GM12872 (cell line): ENCODE measurements around the gene TBC1D9B.
A peak's percentile ranks its signal among the peaks of the same experiment; 100 is the strongest.

ENCODE experiments used
- TF ChIP-seq, protein P1 (sequence below): IDR thresholded peaks from 3 replicates; pipeline ENCODE4 v1.5.1; 2011; ENCODE audit warnings: low read depth, mild to moderate bottlenecking, low read length, moderate library complexity; ENCODE audit not compliant: insufficient read depth

The TBC1D9B gene

GRCh38 chr5:179858586-179859427 is 48.9 kb downstream of the TBC1D9B start, which contains the start of gene MRNIP:
Gene MRNIP (minus strand): TSS chr5:179858817. CDS start chr5:179858796, 21 bp downstream.
- TF ChIP-seq, protein P1, sequence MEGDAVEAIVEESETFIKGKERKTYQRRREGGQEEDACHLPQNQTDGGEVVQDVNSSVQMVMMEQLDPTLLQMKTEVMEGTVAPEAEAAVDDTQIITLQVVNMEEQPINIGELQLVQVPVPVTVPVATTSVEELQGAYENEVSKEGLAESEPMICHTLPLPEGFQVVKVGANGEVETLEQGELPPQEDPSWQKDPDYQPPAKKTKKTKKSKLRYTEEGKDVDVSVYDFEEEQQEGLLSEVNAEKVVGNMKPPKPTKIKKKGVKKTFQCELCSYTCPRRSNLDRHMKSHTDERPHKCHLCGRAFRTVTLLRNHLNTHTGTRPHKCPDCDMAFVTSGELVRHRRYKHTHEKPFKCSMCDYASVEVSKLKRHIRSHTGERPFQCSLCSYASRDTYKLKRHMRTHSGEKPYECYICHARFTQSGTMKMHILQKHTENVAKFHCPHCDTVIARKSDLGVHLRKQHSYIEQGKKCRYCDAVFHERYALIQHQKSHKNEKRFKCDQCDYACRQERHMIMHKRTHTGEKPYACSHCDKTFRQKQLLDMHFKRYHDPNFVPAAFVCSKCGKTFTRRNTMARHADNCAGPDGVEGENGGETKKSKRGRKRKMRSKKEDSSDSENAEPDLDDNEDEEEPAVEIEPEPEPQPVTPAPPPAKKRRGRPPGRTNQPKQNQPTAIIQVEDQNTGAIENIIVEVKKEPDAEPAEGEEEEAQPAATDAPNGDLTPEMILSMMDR: 0 out of 3 replicates have a peak, but pooled peaks have one; percentile 11

- TF ChIP-seq, protein P1: no peak
These were observed 49.5 kb downstream of the TBC1D9B start for GRCh38 chr5:179858241-179858585.

DNA sequence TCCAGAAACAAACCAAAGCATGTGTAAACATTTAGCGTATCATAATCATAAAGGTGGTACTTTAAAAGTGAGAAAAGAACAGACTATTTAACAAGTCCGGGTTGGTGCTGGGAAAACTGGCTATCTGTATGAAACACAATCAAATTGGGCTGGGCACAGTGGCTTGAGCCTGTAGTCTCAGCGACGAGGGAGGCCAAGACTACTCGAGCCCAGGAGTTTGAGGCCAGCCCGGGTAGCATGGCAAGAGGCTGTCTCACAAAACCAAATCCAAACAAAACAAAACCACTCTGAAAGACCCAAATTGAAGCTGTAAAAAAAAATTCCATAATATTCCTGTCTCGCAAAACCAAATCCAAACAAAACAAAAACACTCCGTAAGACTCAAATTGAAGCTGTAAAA is 53.3 kb downstream of the TBC1D9B start:
- TF ChIP-seq, protein P1: no peak

DNA sequence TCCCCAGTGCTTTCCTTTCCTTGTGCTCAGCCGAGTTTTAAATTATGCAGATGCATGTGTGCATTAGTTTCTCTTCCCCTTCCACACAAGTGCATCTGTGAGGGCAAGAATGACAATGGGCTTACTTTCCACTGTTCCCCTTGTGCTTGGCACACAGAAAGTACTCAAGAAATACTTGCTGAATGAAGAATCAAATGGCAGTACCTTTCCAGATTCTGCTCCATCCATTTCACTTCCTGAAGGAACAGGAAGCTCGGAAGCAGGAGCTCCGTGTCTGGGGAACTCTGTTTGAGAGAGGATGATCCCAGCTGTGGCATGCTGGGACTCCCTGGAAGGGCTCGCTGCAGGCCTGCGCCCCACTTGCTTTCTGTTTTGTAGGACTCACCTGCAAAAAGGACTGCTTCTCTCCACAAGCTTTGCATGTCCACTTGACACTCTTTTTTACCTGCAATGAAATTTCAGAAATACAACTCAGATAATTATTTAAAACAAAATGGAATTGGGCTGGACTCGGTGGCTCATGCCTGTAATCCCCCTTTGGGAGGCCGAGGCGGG is 54.6 kb downstream of the TBC1D9B start:
- TF ChIP-seq, protein P1: no peak

DNA sequence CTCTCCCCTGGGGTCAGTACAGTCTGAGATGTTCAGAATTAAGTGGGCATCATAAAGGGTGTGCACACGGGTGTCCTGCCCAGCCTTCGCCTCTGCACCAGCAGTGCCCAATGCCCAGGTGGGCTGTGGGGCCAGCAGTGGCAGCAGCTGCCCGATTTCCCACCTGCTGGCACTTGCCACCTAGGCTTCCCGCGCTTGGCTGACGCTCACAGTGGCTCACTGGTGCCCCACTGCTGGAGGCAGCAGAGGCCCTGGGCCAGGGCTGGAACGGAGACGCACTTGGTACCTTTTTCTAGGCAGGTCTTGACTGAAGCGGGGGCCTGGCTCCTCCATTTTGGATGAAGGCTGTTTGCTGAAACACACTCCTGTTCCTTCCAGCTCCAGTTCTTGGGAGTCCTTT is 66.1 kb downstream of the TBC1D9B start:
- TF ChIP-seq, protein P1: no peak

- TF ChIP-seq, protein P1: no peak
These were observed 66.9 kb downstream of the TBC1D9B start for GRCh38 chr5:179840766-179841165.

GRCh38 chr5:179840321-179840720 is 67.4 kb downstream of the TBC1D9B start:
- TF ChIP-seq, protein P1: no peak
